K562 (cell line): ENCODE data around the gene UIMC1.

Experiments used
- CREB5 ChIP-seq: fragments of 250-450 bp; sonication (Bioruptor Pico); IDR thresholded peaks from 2 replicates; pipeline ENCODE4 v1.5.0; 2020; ENCODE audit warnings: mild to moderate bottlenecking
- FOXJ3 ChIP-seq: sonication (generic); formaldehyde crosslinking; IDR thresholded peaks from 2 replicates; pipeline ENCODE4 v1.4.0; 2020; ENCODE audit warnings: mild to moderate bottlenecking, missing genetic modification reagents
- RBM14 ChIP-seq: fragments of 200-400 bp; formaldehyde crosslinking; IDR thresholded peaks from 2 replicates; pipeline ENCODE4 v1.6.1; 2018; ENCODE audit warnings: low read depth, mild to moderate bottlenecking, low read length, moderate library complexity, borderline replicate concordance; ENCODE audit not compliant: insufficient read depth
- SMC3 ChIP-seq: conservative IDR thresholded peaks from 2 replicates; pipeline ENCODE4 v1.6.1; 2011; ENCODE audit warnings: low read depth, low read length, improper control_type of control experiment; ENCODE audit not compliant: insufficient read depth
- STAG1 ChIP-seq: sonication (generic); formaldehyde crosslinking; IDR thresholded peaks from 2 replicates; pipeline ENCODE4 v1.5.0; 2020; ENCODE audit warnings: missing genetic modification reagents, borderline replicate concordance
- ZNF316 ChIP-seq: fragments of 450-650 bp; IDR thresholded peaks from 2 replicates; pipeline ENCODE4 v1.6.1; 2016
- ZNF512 ChIP-seq: IDR thresholded peaks from 2 replicates; pipeline ENCODE4 v1.6.1; 2016; ENCODE audit warnings: missing genetic modification characterization, missing compliant biosample characterization
- TF ChIP-seq, protein P1 (sequence below): sonication (generic); formaldehyde crosslinking; IDR thresholded peaks from 2 replicates; pipeline ENCODE4 v1.8.0; 2022; ENCODE audit warnings: mild to moderate bottlenecking, low read depth, missing genetic modification reagents

GRCh38 chr5:176954050-176954449, 52.5 kb downstream of the UIMC1 start:
- no peak for TF ChIP-seq ZNF316
- TF ChIP-seq ZNF512 (tag) = no peak
- no peak for TF ChIP-seq RBM14
- TF ChIP-seq STAG1 (CRISPR knock-in tag) = no peak
- no peak for TF ChIP-seq CREB5 (CRISPR knock-in tag)
- TF ChIP-seq, protein P1, sequence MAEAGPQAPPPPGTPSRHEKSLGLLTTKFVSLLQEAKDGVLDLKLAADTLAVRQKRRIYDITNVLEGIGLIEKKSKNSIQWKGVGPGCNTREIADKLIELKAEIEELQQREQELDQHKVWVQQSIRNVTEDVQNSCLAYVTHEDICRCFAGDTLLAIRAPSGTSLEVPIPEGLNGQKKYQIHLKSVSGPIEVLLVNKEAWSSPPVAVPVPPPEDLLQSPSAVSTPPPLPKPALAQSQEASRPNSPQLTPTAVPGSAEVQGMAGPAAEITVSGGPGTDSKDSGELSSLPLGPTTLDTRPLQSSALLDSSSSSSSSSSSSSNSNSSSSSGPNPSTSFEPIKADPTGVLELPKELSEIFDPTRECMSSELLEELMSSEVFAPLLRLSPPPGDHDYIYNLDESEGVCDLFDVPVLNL = no peak
- no peak for TF ChIP-seq FOXJ3
- TF ChIP-seq SMC3 = no peak
